Inflammatory macrophage (primary cell): Measurements from ENCODE around the gene GEMIN7.

Experiments
- DNase-seq, 2 donors: peaks; one replicate each; pipeline ENCODE4 v3.0.0-alpha.2; 2020 to 2022
- total RNA-seq, 18 experiments: gene quantifications; one replicate each; lab custom pipeline; 2026; ENCODE audit warnings: mixed read lengths in 6 of 18, inconsistent platforms in 2 of 18; lab: John Stamatoyannopoulos, UW

GEMIN7 gene
- 3.1 to 11.2 (median 8.2) reads per million in 18 experiments for total RNA-seq

- DNase-seq, result peak; percentile 64 to 73
These were observed at the start of gene GEMIN7 for GRCh38 chr19:45079063-45079910. TSS of gene GEMIN7 (plus strand) at chr19:45079260. CDS start at chr19:45090115, 10,855 bp downstream.

DNA sequence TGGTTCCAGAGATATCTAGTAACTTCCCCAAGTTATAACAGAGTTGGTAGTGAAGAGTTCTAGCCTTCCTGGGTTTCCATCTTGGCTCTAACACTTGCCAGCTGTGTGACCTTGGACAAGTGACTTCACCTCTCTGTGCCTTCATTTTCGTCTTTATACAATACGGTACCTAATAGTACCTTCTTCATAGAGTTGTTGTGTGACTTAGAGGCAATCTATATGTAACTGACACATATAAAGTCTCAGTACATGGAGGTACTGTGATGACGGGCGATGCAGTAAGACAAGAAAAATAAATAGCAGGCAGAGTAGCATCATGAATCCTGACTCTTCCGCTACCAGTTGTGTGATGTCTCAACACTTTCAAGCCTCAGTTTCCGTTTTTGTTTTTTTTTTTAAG lies 48.2 kb upstream of the GEMIN7 start:
- no peak for DNase-seq

DNA sequence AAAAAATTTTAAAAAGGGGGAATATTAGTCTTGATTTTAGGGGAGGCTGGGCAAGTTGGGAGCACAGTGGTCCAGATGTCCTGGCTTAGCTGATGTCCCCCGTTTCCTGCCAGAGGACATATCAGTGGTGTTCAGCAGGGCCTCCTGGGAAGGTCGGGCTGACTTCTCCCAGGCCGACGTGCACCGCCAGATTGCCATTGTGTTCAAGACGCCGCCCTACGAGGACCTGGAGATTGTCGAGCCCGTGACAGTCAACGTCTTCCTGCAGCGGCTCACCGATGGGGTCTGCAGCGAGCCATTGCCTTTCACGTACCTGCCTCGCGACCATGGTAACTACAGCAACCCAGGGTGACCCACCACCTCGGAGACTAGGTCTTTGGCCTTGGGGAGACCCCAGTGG lies 46.6 kb upstream of the GEMIN7 start:
- no peak for DNase-seq

DNA sequence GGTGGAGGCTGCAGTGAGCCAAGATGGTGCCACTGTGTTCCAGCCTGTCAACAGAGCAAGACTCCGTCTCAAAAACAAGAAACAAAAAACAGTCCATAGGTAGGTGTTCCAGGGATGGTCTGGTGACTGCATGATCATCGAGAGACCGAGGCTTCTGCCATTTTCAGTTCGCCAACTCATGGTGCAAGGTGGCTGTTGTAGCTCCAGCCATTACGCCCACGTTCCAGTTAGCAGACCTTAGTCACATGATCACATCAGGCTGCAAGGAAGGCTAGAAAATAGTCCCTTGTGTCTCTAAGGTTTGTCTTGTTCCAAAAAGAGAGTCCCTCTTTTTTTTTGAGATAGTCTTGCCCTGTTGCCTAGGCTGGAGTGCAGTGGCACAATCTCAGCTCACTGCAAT lies 43.3 kb upstream of the GEMIN7 start:
- no peak for DNase-seq

DNA sequence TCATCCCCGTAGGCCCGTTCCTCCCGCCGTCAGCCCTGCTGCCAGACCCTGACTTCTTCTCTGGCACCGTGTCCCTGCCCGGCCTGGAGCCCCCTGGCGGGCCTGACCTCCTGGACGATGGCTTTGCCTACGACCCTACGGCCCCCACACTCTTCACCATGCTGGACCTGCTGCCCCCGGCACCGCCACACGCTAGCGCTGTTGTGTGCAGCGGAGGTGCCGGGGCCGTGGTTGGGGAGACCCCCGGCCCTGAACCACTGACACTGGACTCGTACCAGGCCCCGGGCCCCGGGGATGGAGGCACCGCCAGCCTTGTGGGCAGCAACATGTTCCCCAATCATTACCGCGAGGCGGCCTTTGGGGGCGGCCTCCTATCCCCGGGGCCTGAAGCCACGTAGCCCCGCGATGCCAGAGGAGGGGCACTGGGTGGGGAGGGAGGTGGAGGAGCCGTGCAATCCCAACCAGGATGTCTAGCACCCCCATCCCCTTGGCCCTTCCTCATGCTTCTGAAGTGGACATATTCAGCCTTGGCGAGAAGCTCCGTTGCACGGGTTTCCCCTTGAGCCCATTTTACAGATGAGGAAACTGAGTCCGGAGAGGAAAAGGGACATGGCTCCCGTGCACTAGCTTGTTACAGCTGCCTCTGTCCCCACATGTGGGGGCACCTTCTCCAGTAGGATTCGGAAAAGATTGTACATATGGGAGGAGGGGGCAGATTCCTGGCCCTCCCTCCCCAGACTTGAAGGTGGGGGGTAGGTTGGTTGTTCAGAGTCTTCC lies 41.5 kb upstream of the GEMIN7 start:
- no peak for DNase-seq

GRCh38 chr19:45038931-45039893 lies 39.8 kb upstream of the GEMIN7 start, which contains the start of gene CLASRP:
TSS of gene CLASRP (plus strand) at chr19:45039045. CDS start at chr19:45040213, 1,168 bp downstream.
- peak; percentile 90 to 94 for DNase-seq

- peak; percentile 88 to 91 for DNase-seq
These were observed 38.8 kb upstream of the GEMIN7 start for GRCh38 chr19:45040059-45040771.

DNA sequence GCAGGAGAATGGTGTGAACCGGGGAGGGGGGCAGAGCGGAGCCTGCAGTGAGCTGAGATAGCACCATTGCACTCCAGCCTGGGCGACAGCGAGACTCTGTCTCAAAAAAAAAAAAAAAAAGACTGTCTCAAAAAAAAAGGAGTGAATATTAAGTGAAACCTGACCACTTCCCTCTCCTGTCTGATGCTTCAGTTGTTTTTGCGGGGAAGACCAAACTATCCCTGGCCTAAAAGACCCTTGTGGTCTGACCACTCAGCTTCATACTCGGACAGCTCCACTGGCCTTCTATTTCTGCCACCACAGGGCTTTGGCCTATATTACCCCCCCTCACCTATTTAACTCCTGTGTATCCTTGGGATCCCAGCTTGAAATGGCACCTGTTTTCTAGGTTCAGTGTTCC lies 37.9 kb upstream of the GEMIN7 start:
- no peak for DNase-seq

DNA sequence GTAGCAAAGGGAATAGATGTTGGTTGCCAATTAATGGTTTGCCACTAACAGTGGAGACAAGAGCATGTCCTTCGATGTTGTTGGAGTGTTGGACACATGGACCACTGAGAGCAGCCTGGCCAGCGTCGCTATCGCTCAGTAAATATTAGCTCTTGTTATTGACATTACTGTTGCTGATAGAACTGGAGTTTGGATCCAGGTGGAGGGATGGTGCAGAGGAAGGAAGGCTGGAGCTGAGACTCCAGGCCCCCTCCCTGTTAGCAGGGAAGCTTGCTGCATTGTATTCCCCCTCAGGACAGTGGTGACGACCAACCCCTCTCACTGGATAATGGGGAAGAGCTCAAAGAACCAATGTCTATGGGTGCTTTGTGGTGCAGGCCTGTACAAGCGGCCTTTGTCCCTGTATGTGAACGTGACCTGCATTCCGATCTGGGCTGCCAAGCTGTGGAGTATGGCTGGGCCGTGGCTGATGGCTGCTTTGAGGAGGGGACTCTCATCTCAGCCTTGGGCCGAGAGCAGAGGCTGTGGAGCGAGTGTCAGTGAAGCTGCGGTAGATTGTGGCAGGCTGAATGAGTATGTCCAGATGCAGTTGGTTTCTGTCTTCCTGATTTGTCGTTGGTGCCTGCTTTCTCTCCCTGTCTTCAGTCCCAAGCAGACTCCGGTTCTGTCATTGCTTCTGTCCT lies 33.2 kb upstream of the GEMIN7 start:
- DNase-seq, result no peak

- no peak for DNase-seq
These were observed 32.7 kb upstream of the GEMIN7 start for GRCh38 chr19:45046355-45046754.

DNA sequence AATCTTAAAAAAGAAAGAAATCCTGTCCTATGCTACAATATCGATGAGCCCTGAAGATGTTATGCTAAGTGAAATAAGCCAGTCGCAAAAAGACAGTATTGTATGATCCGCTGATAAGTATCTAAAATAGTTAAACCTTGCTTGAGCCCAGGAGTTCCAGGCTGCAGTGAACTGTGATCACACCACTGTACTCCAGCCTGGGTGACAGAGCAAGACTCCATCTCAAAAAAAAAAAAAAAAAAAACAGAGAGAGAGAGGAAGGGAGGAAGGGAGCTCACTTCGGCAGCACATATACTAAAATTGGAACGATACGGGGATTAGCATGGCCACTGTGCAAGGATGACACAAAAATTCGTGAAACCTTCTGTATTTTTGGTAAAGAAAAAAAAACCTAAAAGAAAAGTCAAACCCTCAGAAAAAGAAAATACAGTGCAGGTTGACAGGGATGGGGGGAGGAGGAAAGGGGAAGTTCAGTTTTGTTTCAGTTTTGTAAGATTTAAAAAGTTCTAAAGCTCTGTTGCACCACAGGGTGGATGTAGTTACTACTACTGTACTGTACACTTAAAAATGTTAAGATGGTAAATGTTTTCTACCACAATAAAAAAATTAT lies 31.8 kb upstream of the GEMIN7 start:
- peak in 1 of 2 donors; percentile 64 for DNase-seq

DNA sequence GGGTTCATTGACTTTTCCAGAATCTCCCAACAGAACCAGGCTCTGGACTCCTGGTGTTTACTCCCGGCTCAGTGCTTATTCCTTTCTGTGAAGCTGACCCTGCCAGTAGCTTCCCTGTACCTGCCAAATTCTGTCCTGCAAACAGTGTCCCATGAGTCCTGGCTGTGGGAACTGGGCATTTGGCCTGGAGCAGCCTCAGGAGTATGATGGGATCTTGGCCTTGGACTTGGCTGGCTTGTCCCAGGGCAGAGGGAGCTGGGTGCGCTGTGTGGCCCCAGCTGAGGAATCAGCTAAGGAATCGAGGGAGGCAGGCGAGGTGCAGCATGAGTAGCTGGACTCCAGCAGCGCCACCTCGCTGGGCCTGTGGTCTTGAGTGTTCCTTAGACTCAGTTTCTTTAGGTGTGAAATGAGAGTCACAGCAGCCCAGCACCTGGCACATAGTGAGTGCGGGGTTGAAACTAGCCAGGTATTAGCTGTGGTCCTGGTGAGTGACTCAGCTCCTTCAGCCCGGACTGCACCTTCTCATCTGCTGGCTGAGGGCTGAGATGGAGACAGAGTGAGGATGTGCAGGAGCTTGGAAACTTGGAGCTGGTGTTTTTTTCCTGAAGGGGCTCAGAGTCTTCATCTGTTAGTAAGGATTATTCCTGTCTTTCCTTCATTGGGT lies 29.9 kb upstream of the GEMIN7 start:
- no peak for DNase-seq

DNA sequence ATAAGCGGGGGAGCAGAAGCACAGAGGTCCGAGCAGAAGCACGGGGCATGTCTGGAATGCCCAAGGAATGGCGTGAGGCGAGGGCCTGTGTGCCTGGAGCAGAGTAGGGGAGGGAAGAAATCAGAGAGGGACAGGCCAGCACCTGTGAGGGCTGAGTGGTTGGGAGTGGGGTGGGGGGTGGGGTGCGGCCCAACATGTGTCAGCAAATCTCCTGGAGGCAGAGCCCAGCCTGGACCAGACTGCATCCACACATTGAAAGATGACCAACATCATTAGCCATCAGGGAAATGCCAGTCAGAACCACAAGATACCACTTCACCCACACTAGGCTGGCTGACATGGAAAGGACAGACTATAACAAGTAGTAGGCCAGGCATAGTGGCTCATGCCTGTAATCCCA lies 29.0 kb upstream of the GEMIN7 start:
- DNase-seq, result no peak

GRCh38 chr19:45051929-45052579 lies 27.0 kb upstream of the GEMIN7 start:
- no peak for DNase-seq

- DNase-seq, result no peak
These were observed 22.2 kb upstream of the GEMIN7 start for GRCh38 chr19:45056831-45057230.

GRCh38 chr19:45057444-45057843 lies 21.6 kb upstream of the GEMIN7 start:
- DNase-seq, result no peak

DNA sequence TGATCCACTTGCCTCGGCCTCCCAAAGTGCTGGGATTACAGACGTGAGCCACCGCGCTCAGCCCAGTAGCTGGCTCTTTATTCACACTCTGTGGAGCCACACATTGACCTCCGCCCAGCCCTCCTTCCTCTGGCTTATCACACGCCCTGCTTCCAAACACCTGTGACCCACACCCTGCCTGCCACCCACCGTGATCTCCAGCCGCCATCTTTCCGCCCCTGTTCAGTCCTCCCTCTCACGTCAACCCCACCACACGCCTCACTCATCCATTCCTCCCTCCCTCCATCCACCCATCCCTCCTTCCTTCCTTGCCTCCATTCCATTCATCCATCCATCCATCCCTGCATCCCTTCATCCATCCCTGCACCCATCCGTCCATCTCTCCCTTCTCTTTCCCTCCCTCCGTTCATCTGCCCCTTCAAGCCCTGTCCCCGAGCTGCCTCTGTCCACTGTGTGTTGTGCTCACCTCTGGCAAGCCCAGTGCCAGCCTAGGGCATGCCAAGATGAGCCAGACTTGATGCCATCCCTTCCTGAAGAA lies 20.4 kb upstream of the GEMIN7 start:
- no peak for DNase-seq

GRCh38 chr19:45059258-45059965 lies 19.6 kb upstream of the GEMIN7 start:
- peak; percentile 80 to 81 for DNase-seq

DNA sequence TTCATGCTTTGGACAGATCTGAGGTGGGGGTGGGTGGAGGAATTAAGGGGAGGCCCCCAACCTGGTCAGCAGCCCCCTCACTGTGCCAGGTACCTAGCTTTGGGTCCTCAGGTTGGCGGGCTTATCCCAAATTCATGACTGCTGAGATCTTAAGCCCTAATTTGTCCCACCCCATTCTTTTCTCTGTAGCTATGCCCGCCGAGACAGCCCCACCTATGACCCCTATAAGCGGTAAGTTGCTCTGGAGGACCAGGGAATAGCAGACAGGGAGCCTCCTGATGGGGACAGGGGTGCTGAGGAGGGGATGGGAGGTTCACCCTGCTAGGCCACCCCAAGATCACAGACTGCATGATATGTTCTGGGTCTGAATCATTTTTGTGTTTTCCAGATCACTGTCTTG lies 17.1 kb upstream of the GEMIN7 start:
- DNase-seq, result no peak
